Measurements from ENCODE around the gene UPF3A.
"Not testable (repeated sequence)": the region's sequence is repeated elsewhere in the genome, so short reads cannot be mapped to it uniquely, and the experiment has no call there.

Gene UPF3A

GRCh38 chr13:114281351-114282040 is at the start of gene UPF3A:
Gene UPF3A (plus strand): TSS chr13:114281601. CDS start chr13:114281640, 39 bp downstream.
- peak; percentile 98 for DNase-seq

- no peak for DNase-seq
Observed at GRCh38 chr13:114231886-114232285, 49.5 kb upstream of the UPF3A start.

- DNase-seq, result no peak
Observed at GRCh38 chr13:114234266-114234644, 47.1 kb upstream of the UPF3A start.

GRCh38 chr13:114234645-114235421 is 46.6 kb upstream of the UPF3A start, which contains the start of gene CDC16:
Gene CDC16 (plus strand): TSS chr13:114234897. CDS start chr13:114235085, 188 bp downstream.
- peak; percentile 96 for DNase-seq

- DNase-seq, result no peak
Observed at GRCh38 chr13:114235697-114236096, 45.7 kb upstream of the UPF3A start.

- no peak for DNase-seq
Observed at GRCh38 chr13:114236227-114236626, 45.2 kb upstream of the UPF3A start.

GRCh38 chr13:114237415-114238112 is 43.8 kb upstream of the UPF3A start:
- DNase-seq, result no peak

- no peak for DNase-seq
Observed at GRCh38 chr13:114241918-114242317, 39.5 kb upstream of the UPF3A start.

- DNase-seq, result no peak
Observed at GRCh38 chr13:114243971-114244370, 37.4 kb upstream of the UPF3A start.

GRCh38 chr13:114244637-114245036 is 36.8 kb upstream of the UPF3A start:
- DNase-seq, result no peak

GRCh38 chr13:114248011-114248410 is 33.4 kb upstream of the UPF3A start:
- no peak for DNase-seq

- DNase-seq, result no peak
Observed at GRCh38 chr13:114249077-114249476, 32.3 kb upstream of the UPF3A start.

- DNase-seq, result not testable (repeated sequence)
Observed at GRCh38 chr13:114251639-114252440, 29.6 kb upstream of the UPF3A start.

GRCh38 chr13:114256547-114256946 is 24.9 kb upstream of the UPF3A start:
- no peak for DNase-seq

GRCh38 chr13:114257014-114257413 is 24.4 kb upstream of the UPF3A start:
- DNase-seq, result no peak

GRCh38 chr13:114258589-114258988 is 22.8 kb upstream of the UPF3A start:
- DNase-seq, result no peak

- DNase-seq, result no peak
Observed at GRCh38 chr13:114259374-114259773, 22.0 kb upstream of the UPF3A start.

GRCh38 chr13:114259974-114260373 is 21.4 kb upstream of the UPF3A start:
- DNase-seq, result no peak

GRCh38 chr13:114260814-114261213 is 20.6 kb upstream of the UPF3A start:
- DNase-seq, result no peak

- DNase-seq, result no peak
Observed at GRCh38 chr13:114261328-114261965, 20.0 kb upstream of the UPF3A start.

GRCh38 chr13:114263578-114263977 is 17.8 kb upstream of the UPF3A start:
- no peak for DNase-seq

- DNase-seq, result not testable (repeated sequence)
Observed at GRCh38 chr13:114264313-114264712, 17.1 kb upstream of the UPF3A start.
